K562 (cell line): ENCODE data around the gene USP20. TPM values are rescaled to one million over a fixed set of nuclear protein-coding genes. Genes with fewer than 3 reads are reported as not detected.

ENCODE experiments used
- BMI1 ChIP-seq: fragments of 150-350 bp; IDR thresholded peaks from 2 replicates; pipeline ENCODE4 v1.6.1; 2014; ENCODE audit warnings: low read length
- CCNT2 ChIP-seq: IDR thresholded peaks from 2 replicates; pipeline ENCODE4 v1.6.1; 2011; ENCODE audit warnings: borderline replicate concordance, low read depth, mild to moderate bottlenecking, moderate library complexity, mixed read lengths, low read length; ENCODE audit not compliant: insufficient read length; ENCODE audit errors: extremely low read depth
- EP400 ChIP-seq: fragments of 450-650 bp; IDR thresholded peaks from 2 replicates; pipeline ENCODE4 v1.6.1; 2017; ENCODE audit warnings: antibody characterized with exemption, mild to moderate bottlenecking, moderate library complexity
- JUNB ChIP-seq: fragments of 450-650 bp; formaldehyde crosslinking; conservative IDR thresholded peaks from 2 replicates; pipeline ENCODE4 v1.4.0; 2020; ENCODE audit warnings: mild to moderate bottlenecking
- KDM5B ChIP-seq: fragments of 200-600 bp; sonication (generic); IDR thresholded peaks from 2 replicates; pipeline ENCODE4 v1.6.1; 2012; ENCODE audit warnings: low read depth, mild to moderate bottlenecking, moderate library complexity, low read length, control low read depth, inconsistent platforms; ENCODE audit not compliant: insufficient replicate concordance
- MTF1 ChIP-seq: fragments of 250-450 bp; sonication (Bioruptor Pico); IDR thresholded peaks from 2 replicates; pipeline ENCODE4 v1.9.0; 2021; ENCODE audit warnings: moderate library complexity, mild to moderate bottlenecking, inconsistent platforms, borderline replicate concordance
- NFE2L1 ChIP-seq: fragments of 450-650 bp; IDR thresholded peaks from 2 replicates; pipeline ENCODE4 v1.6.1; 2016; ENCODE audit warnings: missing genetic modification characterization, low read depth, mild to moderate bottlenecking, missing compliant biosample characterization, moderate library complexity, borderline replicate concordance
- PCBP1 ChIP-seq: fragments of 200-400 bp; formaldehyde crosslinking; IDR thresholded peaks from 2 replicates; pipeline ENCODE4 v1.6.1; 2018; ENCODE audit warnings: mild to moderate bottlenecking, low read depth, low read length; ENCODE audit not compliant: poor library complexity, severe bottlenecking
- RBM15 ChIP-seq: fragments of 200-400 bp; formaldehyde crosslinking; IDR thresholded peaks from 2 replicates; pipeline ENCODE4 v1.6.1; 2018; ENCODE audit warnings: mild to moderate bottlenecking, low read length, moderate library complexity; ENCODE audit not compliant: insufficient read depth
- TBL1XR1 ChIP-seq, 2 experiments: IDR thresholded peaks; 2 replicates each; pipeline ENCODE4 v1.6.1; 2012; ENCODE audit warnings: improper control_type of control experiment in 2 of 2, low read length in 2 of 2, mild to moderate bottlenecking in 1 of 2
- TCF7L2 ChIP-seq: fragments of 150-350 bp; IDR thresholded peaks from 2 replicates; pipeline ENCODE4 v1.6.1; 2016; ENCODE audit warnings: low read depth, mild to moderate bottlenecking, low read length, moderate library complexity
- TRIM25 ChIP-seq: fragments of 450-650 bp; IDR thresholded peaks from 2 replicates; pipeline ENCODE4 v1.7.0; 2016; ENCODE audit warnings: borderline replicate concordance
- TSC22D4 ChIP-seq: fragments of 450-650 bp; IDR thresholded peaks from 2 replicates; pipeline ENCODE4 v1.6.1; 2016; ENCODE audit warnings: missing genetic modification characterization, missing biosample characterization, control low read depth
- ZBTB40 ChIP-seq, 2 experiments: fragments of 450-650 bp in 1 of 2; sonication (generic) in 1 of 2; formaldehyde crosslinking in 1 of 2; IDR thresholded peaks; 2 replicates each; pipeline versions ENCODE4 v1.7.1 to v1.9.0; 2016 to 2022; ENCODE audit warnings: inconsistent platforms in 1 of 2, mild to moderate bottlenecking in 1 of 2, missing genetic modification reagents in 1 of 2
- ZC3H11A ChIP-seq: IDR thresholded peaks from 2 replicates; pipeline ENCODE4 v1.6.1; 2012; ENCODE audit warnings: low read depth, low read length, improper control_type of control experiment
- ZNF354B ChIP-seq: fragments of 250-450 bp; sonication (Bioruptor Pico); IDR thresholded peaks from 2 replicates; pipeline ENCODE4 v1.4.0; 2020
- polyA plus RNA-seq, 8 experiments: library from polyadenylated mRNA; depleted of rRNA in 4 of 8; stranded (reverse) in 5 of 8; unstranded in 3 of 8; fragments of >200 nt; fragmentation: Nextera tagmentation in 2 of 8; fragmentation: Illumina TruSeq in 1 of 8; extraction: Ambion mirVana in 2 of 8; extraction: Trizol in 1 of 8; gene quantifications; 2 replicates each; pipeline versions ENCODE4 v1.2.1 to v1.2.3, GENCODE V29; 2011 to 2014; ENCODE audit warnings: inconsistent platforms in 1 of 8, missing spikeins in 1 of 8
- total RNA-seq, 7 experiments: library from RNA; depleted of rRNA in 6 of 7; stranded (reverse); fragments of >200 nt in 6 of 7; fragmentation: Illumina TruSeq in 2 of 7; extraction: Trizol in 2 of 7; gene quantifications; 2 replicates each; pipeline versions ENCODE4 v1.2.1 to v1.2.3, GENCODE V29; 2011 to 2021; ENCODE audit warnings: low replicate concordance in 1 of 7

USP20 gene
- total and polyA plus RNA-seq, 9 of the 15 experiments (the other 6 are each of a cell fraction or from before 2014, with no cell fraction given): 1.9 to 136 (median 49.1) TPM

GRCh38 chr9:129823935-129824601, 11.2 kb upstream of the USP20 start, which contains the start of gene TOR1A (continued):
- TF ChIP-seq ZBTB40 (IDR thresholded peaks at IDR 0.05): peak; percentile 96
- no peak for TF ChIP-seq ZBTB40 (CRISPR knock-in tag; IDR thresholded peaks at IDR 0.05)
- TF ChIP-seq BMI1: no peak
- TF ChIP-seq JUNB (CRISPR knock-in tag): no peak
- 0 out of 2 replicates have a peak, but pooled peaks have one; percentile 41 for TF ChIP-seq RBM15
- peak; percentile 95 for TF ChIP-seq KDM5B
- no peak for TF ChIP-seq NFE2L1 (tag)
- peak; percentile 71 for TF ChIP-seq CCNT2
- TF ChIP-seq TCF7L2: no peak
- TF ChIP-seq TBL1XR1 (IDR thresholded peaks at IDR 0.05; ENCODE audit: low read length in 2 of 2): peak; percentile 38 to 72; a peak in 2 of 4 replicates
- no peak for TF ChIP-seq TSC22D4 (tag)
- TF ChIP-seq ZNF354B (CRISPR knock-in tag): no peak
- no peak for TF ChIP-seq MTF1 (CRISPR knock-in tag)
- TF ChIP-seq PCBP1: peak; percentile 48
- peak; percentile 95 for TF ChIP-seq EP400
- TF ChIP-seq ZC3H11A: 0 out of 2 replicates have a peak, but pooled peaks have one; percentile 72
- TF ChIP-seq TRIM25: no peak
